NB4 (cell line): ENCODE data around the gene DCLRE1A.

Experiments used
- DNase-seq: peaks from one replicate; pipeline ENCODE4 v3.0.0; 2010; ENCODE audit warnings: low read depth
- H3K4me3 ChIP-seq: one replicate; pipeline ENCODE4 v1.5.1; 2011; ENCODE audit warnings: mild to moderate bottlenecking, low read depth, low read length, moderate library complexity
- MYC ChIP-seq: IDR thresholded peaks from 2 replicates; pipeline ENCODE4 v1.6.1; 2011; ENCODE audit warnings: low read depth, low read length
- POLR2A ChIP-seq: IDR thresholded peaks from 2 replicates; pipeline ENCODE4 v1.6.1; 2011; ENCODE audit warnings: mild to moderate bottlenecking; ENCODE audit not compliant: insufficient read length; ENCODE audit errors: extremely low read depth
- TF ChIP-seq, protein P1 (sequence below): IDR thresholded peaks from 2 replicates; pipeline ENCODE4 v1.6.1; 2011; ENCODE audit warnings: low read depth, low read length
- TF ChIP-seq, protein P2 (sequence below): IDR thresholded peaks from one replicate; pipeline ENCODE4 v1.5.1; 2012; ENCODE audit warnings: low read depth, low read length

Gene DCLRE1A

DNA sequence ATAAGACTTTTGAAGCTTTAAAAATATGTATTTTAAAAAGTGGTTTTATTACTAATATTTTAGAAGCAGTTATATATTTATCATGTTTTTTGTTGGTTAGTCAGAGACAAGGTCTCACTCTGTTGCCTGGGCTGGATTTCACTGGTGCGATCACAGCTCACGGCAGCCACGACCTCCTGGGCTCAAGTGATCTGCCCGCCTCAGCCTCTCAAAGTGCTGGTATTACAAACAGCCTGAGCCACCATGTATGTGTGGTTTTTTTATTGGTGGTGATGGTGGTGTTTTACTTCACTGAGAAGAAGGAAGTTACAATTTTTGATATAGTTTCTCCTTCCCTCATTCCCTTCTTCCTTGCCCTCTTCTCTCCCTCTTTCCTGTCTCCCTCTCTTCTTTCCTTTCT, 14.0 kb upstream of the DCLRE1A start:
- no peak overlapping the region for H3K4me3 ChIP-seq
- TF ChIP-seq MYC (no peak), POLR2A (no peak)
- TF ChIP-seq, protein P1, sequence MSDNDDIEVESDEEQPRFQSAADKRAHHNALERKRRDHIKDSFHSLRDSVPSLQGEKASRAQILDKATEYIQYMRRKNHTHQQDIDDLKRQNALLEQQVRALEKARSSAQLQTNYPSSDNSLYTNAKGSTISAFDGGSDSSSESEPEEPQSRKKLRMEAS: no peak
- TF ChIP-seq, protein P2, sequence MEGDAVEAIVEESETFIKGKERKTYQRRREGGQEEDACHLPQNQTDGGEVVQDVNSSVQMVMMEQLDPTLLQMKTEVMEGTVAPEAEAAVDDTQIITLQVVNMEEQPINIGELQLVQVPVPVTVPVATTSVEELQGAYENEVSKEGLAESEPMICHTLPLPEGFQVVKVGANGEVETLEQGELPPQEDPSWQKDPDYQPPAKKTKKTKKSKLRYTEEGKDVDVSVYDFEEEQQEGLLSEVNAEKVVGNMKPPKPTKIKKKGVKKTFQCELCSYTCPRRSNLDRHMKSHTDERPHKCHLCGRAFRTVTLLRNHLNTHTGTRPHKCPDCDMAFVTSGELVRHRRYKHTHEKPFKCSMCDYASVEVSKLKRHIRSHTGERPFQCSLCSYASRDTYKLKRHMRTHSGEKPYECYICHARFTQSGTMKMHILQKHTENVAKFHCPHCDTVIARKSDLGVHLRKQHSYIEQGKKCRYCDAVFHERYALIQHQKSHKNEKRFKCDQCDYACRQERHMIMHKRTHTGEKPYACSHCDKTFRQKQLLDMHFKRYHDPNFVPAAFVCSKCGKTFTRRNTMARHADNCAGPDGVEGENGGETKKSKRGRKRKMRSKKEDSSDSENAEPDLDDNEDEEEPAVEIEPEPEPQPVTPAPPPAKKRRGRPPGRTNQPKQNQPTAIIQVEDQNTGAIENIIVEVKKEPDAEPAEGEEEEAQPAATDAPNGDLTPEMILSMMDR: no peak
- DNase-seq: peak; percentile 78

DNA sequence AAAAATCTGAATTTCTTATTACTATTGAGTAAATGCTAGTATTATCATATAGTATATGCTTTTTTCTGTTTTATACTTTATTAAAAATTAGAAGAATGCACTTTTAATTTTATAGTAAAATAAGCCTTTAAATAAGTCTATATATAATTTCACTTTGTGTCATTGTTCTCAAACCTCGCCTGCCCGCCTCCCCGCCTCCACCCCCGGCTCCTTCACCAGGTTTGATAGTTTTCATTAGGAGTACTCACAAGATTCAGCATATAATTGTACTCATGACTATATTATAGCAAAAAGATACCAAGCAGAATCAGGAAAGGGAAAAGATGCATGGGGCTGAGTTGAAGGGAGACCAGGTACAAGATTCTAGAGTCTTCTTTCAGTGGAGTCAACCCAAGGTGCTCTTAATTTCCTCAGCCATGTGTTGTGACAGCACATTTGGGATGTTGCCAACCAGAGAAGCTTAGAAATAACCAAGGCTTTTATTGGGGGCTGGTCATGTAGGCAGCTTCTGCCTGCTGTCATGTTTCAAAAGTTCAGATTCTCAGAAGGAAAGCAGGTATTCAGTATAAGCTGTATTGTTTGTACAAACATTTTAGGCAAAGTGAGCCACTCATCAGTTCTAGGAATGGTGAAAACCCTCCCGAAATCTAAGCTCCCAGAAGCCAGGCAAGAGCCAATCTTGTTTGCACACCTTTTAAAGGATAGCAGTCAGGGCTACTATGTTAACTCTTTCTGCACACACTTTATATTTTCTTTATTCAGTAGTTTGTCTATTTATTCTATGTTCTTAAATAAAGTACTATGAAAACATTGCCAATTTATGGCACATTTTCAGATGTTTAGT, 12.9 kb upstream of the DCLRE1A start:
- no peak overlapping the region for H3K4me3 ChIP-seq
- DNase-seq: peak; percentile 38

DNA sequence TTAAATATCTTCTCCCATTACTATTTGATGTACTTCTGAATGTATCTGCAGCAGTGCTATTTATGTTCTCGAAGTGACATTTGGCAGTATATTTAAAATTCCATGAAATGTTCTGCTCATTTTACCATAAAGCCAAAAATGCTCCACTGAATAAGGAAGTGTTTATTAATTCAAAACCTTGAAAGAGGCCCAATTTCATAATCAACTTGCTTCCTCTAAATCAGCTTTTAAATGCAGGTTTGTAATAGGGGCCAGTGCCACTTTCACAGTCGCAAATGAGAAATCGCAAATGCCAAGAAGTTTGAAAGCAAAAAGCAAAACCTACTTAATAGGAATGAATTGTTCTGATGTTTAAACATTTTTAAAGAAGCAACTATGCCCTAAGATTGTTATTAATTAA, 12.0 kb upstream of the DCLRE1A start:
- TF ChIP-seq MYC: no peak
- TF ChIP-seq, protein P1: no peak
- TF ChIP-seq POLR2A: no peak
- TF ChIP-seq, protein P2: no peak
- DNase-seq: peak; percentile 65
- no peak overlapping the region for H3K4me3 ChIP-seq

More for the DNA sequence above, 12.9 kb upstream of the DCLRE1A start:
- TF ChIP-seq POLR2A (no peak), MYC (no peak)
- TF ChIP-seq, protein P1: no peak
- TF ChIP-seq, protein P2: no peak

DNA sequence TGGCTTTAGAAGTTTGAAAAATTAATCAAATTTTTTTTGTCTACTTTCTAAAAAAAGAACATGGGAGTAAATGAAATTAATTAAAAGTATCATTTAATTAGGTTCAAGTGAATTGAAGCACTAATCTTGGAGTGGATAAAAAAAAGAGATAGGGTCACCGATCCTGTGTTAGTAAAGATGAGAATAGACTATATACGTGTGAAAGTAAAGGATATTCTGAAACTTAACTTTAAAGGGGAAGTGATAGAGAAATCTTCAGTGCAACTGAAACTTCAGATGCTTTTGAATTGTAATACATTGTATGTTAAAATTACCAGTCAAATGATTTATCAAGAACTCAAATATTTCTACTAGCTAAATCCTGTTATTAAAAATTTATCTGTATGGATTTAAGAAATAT, 5.4 kb upstream of the DCLRE1A start:
- H3K4me3 ChIP-seq: no peak overlapping the region
- DNase-seq: no peak
- no peak for TF ChIP-seq MYC
- TF ChIP-seq, protein P2: no peak
- no peak for TF ChIP-seq POLR2A
- TF ChIP-seq, protein P1: no peak

DNA sequence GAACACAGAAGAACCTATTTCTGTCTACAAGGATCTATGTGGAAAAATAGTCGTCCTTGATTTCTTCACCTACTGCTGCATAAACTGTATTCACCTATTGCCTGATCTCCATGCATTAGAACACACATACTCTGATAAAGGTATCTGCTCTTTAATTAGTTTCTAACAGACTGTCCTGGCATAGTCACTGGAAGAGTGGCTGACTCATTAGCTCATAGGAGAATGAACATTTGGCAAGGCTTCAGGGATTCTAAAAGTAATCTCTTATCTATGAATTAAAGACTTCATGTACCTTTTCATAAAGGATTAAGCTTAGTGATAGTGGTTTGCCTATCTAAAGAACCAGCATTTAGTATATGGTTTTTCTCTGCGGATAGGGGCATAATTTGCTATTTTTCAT, 4.7 kb upstream of the DCLRE1A start:
- DNase-seq: no peak
- TF ChIP-seq, protein P1: no peak
- TF ChIP-seq MYC: no peak
- TF ChIP-seq, protein P2: no peak
- H3K4me3 ChIP-seq: peak overlapping the region; percentile 16
